OCI-LY3 (cell line): ENCODE results near the gene FCN2.

Source experiments
- H2AFZ ChIP-seq: fragments of 200-600, 300-600 bp; shearing (Covaris generic); 2 replicates; pipeline ENCODE4 v1.6.0; 2014; ENCODE audit warnings: antibody characterized with exemption, low read depth, low read length
- H3K27ac ChIP-seq: fragments of 200-600, 300-600 bp; sonication (generic); 2 replicates; pipeline ENCODE4 v1.5.1; 2014; ENCODE audit warnings: mild to moderate bottlenecking, low read length, moderate library complexity, mixed read lengths
- H3K27me3 ChIP-seq: fragments of 200-600, 300-600 bp; sonication (generic); 2 replicates; pipeline ENCODE4 v1.6.1; 2014; ENCODE audit warnings: low read depth, low read length, mixed read lengths
- H3K36me3 ChIP-seq: fragments of 200-600, 300-600 bp; sonication (generic); replicated peaks from 2 replicates; pipeline ENCODE3; 2014; ENCODE audit warnings: low read depth, low read length, mixed read lengths
- H3K4me1 ChIP-seq: fragments of 300-600, 200-600 bp; sonication (generic); 2 replicates; pipeline ENCODE4 v1.6.1; 2014; ENCODE audit warnings: low read length, mixed read lengths
- H3K4me2 ChIP-seq: fragments of 200-600, 300-600 bp; sonication (generic); 2 replicates; pipeline ENCODE4 v1.6.1; 2014; ENCODE audit warnings: low read length, mixed read lengths
- H3K4me3 ChIP-seq: fragments of 300-600, 200-600 bp; sonication (generic); 2 replicates; pipeline ENCODE4 v1.5.1; 2014; ENCODE audit warnings: antibody characterized with exemption, mild to moderate bottlenecking, low read length, moderate library complexity
- H3K79me2 ChIP-seq: fragments of 300-600, 200-600 bp; shearing (Covaris generic); 2 replicates; pipeline ENCODE4 v1.6.1; 2014; ENCODE audit warnings: mild to moderate bottlenecking, low read length, mixed read lengths
- H3K9ac ChIP-seq: fragments of 300-600, 200-600 bp; shearing (Covaris generic); 2 replicates; pipeline ENCODE4 v1.6.0; 2014; ENCODE audit warnings: mild to moderate bottlenecking, low read length, moderate library complexity
- H3K9me3 ChIP-seq: fragments of 200-600, 300-600 bp; shearing (Covaris generic); 2 replicates; pipeline ENCODE4 v1.6.1; 2014; ENCODE audit warnings: low read length, mixed read lengths; ENCODE audit not compliant: insufficient read depth
- H4K20me1 ChIP-seq: fragments of 200-600, 300-600 bp; sonication (generic); 2 replicates; pipeline ENCODE4 v1.6.1; 2016; ENCODE audit warnings: low read length, mixed read lengths; ENCODE audit not compliant: insufficient read depth
- EZH2phosphoT487 ChIP-seq: fragments of 200-600 bp; shearing (Covaris generic); IDR thresholded peaks from 2 replicates; pipeline ENCODE4 v1.6.1; 2018; ENCODE audit warnings: antibody characterized with exemption, mixed run types, low read depth
- TF ChIP-seq, protein P1 (sequence below): fragments of 200-600, 300-600 bp; sonication (generic); IDR thresholded peaks from 2 replicates; pipeline ENCODE4 v1.5.1; 2014; ENCODE audit warnings: antibody characterized with exemption, low read length, low read depth

FCN2 gene

DNA sequence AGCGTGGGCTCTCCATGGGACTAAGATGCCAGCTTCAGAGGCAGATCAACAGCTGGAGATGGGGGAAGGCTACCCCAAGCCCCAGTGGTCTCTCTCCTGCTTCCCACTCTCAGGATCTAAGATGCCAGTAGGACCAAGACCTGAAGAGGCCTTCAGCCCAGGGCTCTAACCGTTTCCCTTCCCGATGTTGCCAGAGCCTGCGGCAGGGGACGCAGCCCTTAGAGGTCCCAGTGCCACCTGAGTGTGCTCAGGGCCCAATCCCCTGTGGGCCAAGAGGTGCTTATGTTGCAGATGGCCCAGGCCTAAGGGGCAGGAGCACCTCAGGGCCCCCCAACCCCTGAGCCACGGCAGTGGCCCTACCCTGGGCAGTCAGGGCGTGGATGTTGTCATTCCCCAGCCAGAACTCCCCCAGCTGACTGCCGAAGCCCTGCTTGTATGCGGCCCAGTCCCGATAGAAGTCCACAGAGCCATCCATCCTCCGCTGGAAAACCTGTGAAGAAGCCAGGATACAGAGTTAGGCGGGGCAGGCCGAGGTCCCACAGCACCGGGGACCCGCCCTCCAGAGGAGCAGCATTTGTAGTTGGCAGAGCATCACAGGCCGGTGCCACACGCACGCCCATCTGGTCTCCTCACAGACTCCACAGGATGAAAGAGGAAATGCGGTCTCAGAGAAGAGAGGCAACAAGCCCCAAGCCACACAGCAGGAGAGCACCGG lies 31.7 kb downstream of the FCN2 start:
- H2AFZ ChIP-seq, result no peak overlapping the region
- H3K4me3 ChIP-seq, result no peak overlapping the region
- no peak overlapping the region for H3K9ac ChIP-seq
- no peaks in the 10 kb centered on the region for H4K20me1 ChIP-seq
- H3K4me2 ChIP-seq, result no peak overlapping the region
- no peak overlapping the region for H3K27ac ChIP-seq
- no peak for TF ChIP-seq EZH2phosphoT487
- TF ChIP-seq, protein P1, sequence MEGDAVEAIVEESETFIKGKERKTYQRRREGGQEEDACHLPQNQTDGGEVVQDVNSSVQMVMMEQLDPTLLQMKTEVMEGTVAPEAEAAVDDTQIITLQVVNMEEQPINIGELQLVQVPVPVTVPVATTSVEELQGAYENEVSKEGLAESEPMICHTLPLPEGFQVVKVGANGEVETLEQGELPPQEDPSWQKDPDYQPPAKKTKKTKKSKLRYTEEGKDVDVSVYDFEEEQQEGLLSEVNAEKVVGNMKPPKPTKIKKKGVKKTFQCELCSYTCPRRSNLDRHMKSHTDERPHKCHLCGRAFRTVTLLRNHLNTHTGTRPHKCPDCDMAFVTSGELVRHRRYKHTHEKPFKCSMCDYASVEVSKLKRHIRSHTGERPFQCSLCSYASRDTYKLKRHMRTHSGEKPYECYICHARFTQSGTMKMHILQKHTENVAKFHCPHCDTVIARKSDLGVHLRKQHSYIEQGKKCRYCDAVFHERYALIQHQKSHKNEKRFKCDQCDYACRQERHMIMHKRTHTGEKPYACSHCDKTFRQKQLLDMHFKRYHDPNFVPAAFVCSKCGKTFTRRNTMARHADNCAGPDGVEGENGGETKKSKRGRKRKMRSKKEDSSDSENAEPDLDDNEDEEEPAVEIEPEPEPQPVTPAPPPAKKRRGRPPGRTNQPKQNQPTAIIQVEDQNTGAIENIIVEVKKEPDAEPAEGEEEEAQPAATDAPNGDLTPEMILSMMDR, result no peak
- H3K4me1 ChIP-seq, result no peaks in the 10 kb centered on the region
- no peaks in the 10 kb centered on the region for H3K27me3 ChIP-seq
- no peaks in the 10 kb centered on the region for H3K79me2 ChIP-seq
- no peaks in the 10 kb centered on the region for H3K9me3 ChIP-seq
- H3K36me3 ChIP-seq, result no peaks in the 10 kb centered on the region

DNA sequence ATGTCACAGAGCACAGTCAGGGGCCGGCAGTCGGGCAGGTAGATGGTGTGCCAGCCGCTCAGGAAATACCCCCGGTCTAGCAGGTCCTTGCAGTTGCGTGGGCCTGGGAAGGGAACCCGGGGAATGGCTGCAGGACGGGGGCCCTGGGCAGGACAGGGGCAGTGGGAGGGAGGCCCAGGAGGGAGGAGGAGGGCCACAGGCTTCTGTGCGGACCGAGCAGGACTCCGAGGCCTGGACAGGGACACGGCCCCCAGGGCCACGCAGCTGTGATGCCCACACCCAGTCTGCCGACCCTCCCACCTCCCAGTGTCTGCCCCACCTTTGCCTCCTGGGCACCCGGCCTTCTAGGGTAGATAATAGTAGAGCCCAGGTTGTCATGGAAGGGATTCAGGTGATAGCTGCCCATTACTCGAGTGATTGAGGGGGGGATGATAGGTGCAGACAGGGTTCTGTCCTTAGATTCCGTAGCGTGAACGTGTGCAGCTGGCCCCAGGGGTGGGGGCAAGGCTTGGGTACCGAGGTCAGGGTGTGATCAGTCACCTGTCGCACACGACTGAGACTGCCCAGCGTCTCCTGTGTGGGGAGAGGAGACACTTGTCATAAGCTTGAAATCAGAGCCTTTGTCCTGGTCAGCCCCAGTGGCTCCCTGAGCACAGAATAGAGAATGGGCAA lies 32.6 kb downstream of the FCN2 start:
- no peaks in the 10 kb centered on the region for H3K36me3 ChIP-seq
- no peaks in the 10 kb centered on the region for H3K27me3 ChIP-seq
- H3K27ac ChIP-seq, result no peak overlapping the region

DNA sequence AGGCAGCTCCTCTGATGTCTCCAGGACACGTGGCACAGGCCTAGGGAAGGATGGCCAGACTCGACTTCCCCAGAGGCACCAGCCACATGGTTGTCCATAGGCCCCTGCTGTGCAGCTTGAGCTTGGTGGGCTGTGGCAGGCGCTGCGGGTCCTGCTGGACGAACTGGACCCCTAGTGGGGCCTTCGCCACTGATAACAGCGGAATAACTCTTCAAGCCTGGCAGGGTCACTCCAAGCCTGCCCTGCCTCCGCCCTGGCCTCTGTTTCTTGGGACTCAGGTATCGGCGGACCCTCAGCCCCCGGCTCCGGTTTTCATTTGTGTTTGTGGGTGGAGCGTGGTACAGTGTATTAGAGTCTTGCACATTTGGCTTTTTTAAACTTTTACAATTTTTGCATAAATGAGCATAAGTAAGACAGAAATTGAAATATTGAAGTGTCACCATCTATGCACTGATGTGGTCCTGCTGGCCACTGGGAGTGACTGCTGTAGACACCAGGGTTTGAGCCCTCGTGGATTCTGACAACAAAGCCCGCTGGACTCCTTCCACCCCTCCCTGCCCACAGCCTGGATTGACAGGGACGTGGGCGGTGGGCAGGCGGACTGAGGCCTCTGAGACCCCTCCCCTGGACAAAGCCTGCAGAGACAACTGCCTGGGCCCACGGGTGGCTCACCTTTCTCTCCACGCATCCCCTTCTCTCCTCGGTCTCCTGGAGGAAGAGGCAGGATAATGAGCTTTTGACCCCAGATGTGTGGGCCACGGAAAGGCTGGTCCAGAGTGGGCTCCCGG lies 33.3 kb downstream of the FCN2 start:
- Histone ChIP-seq H4K20me1 (no peaks in the 10 kb centered on the region), H3K36me3 (no peaks in the 10 kb centered on the region), H3K79me2 (no peaks in the 10 kb centered on the region), H3K4me2 (no peak overlapping the region), H3K27ac (no peak overlapping the region), H3K4me3 (no peak overlapping the region), H3K9me3 (no peaks in the 10 kb centered on the region), H3K4me1 (peaks cover under 1% of the 10 kb centered on the region; the same call in 1 of the 2 replicates), H3K27me3 (no peaks in the 10 kb centered on the region), H3K9ac (no peak overlapping the region), H2AFZ (no peak overlapping the region)
- no peak for TF ChIP-seq EZH2phosphoT487
- TF ChIP-seq, protein P1, result no peak

More for the DNA sequence above, 32.6 kb downstream of the FCN2 start:
- H3K4me3 ChIP-seq, result no peak overlapping the region
- H3K4me1 ChIP-seq, result no peaks in the 10 kb centered on the region
- H3K4me2 ChIP-seq, result no peak overlapping the region
- H3K9ac ChIP-seq, result no peak overlapping the region
- H2AFZ ChIP-seq, result no peak overlapping the region
- no peaks in the 10 kb centered on the region for H3K9me3 ChIP-seq
- TF ChIP-seq, protein P1, result no peak
- TF ChIP-seq EZH2phosphoT487, result no peak
- H3K79me2 ChIP-seq, result no peaks in the 10 kb centered on the region
- H4K20me1 ChIP-seq, result no peaks in the 10 kb centered on the region

DNA sequence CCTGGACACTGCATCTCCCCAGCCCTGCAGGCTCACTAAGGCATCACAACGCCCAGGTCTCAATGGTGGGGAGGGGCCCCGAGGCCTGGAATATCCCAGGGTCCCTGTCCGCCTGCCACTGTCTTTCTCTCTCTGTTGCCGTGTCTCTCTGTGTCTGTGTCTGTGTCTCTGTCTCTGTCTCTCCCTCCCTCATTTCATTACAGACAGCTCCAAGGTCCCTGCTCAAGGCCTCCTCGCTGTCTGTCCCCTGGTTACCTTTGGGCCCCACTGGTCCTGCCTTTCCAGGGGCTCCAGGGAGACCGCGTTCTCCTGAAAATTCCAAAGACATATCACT lies 33.9 kb downstream of the FCN2 start:
- no peaks in the 10 kb centered on the region for H3K36me3 ChIP-seq
- peaks cover 6% of the 10 kb centered on the region for H3K4me1 ChIP-seq
- H3K4me3 ChIP-seq, result no peak overlapping the region
- H3K4me2 ChIP-seq, result no peak overlapping the region
- H3K9ac ChIP-seq, result no peak overlapping the region
- H2AFZ ChIP-seq, result no peak overlapping the region
- H3K79me2 ChIP-seq, result no peaks in the 10 kb centered on the region
- no peaks in the 10 kb centered on the region for H4K20me1 ChIP-seq
- H3K27ac ChIP-seq, result no peak overlapping the region
- no peaks in the 10 kb centered on the region for H3K9me3 ChIP-seq
- no peaks in the 10 kb centered on the region for H3K27me3 ChIP-seq
- no peak for TF ChIP-seq EZH2phosphoT487
- TF ChIP-seq, protein P1, result no peak
